OCI-LY3 (cell line): ENCODE measurements around the gene CHRM5.

Experiments
- EZH2phosphoT487 ChIP-seq: fragments of 200-600 bp; shearing (Covaris generic); IDR thresholded peaks from 2 replicates; pipeline ENCODE4 v1.6.1; 2018; ENCODE audit warnings: antibody characterized with exemption, mixed run types, low read depth
- TF ChIP-seq, protein P1 (sequence below): fragments of 200-600, 300-600 bp; sonication (generic); IDR thresholded peaks from 2 replicates; pipeline ENCODE4 v1.5.1; 2014; ENCODE audit warnings: antibody characterized with exemption, low read length, low read depth

DNA sequence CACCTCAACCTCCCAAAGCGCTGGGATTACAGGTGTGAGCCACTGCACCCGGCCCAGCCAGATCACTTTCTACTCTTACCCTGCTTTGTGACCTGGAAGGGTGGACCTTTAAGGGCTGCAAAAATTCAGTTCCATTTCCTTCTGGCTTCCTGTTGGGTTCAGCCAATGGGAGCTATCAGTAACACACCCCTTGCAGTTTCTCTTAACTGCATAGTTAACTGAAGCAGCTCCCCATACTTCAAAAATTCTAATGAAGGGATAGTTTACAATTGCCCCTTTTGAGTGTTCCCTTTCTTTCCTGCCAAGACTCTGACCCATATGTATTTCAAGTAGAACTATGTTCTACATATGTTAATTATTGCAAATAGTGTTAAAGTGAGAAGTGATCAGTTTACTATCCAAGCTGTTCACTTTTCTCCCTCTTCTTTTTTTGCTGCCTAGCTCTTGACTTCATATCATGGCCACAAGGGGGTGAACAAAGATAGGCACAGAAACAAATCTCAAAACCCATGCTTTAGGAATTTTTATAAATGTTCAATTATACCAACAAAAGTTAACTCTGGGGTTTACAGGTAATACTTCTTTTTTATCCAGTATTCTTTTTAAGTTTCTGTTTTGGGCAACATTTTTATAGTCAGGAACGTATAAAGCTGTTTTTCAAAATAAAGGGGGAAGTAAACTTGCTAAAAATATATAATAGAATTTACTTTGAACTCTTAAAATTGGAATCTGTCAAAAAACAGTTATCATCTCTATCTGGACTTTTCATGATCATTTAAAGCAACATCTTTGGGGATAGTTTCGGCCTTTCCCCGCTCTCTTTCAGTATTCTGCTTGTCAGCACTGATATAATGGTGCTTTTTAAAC lies 141.7 kb downstream of the CHRM5 start:
- TF ChIP-seq, protein P1, sequence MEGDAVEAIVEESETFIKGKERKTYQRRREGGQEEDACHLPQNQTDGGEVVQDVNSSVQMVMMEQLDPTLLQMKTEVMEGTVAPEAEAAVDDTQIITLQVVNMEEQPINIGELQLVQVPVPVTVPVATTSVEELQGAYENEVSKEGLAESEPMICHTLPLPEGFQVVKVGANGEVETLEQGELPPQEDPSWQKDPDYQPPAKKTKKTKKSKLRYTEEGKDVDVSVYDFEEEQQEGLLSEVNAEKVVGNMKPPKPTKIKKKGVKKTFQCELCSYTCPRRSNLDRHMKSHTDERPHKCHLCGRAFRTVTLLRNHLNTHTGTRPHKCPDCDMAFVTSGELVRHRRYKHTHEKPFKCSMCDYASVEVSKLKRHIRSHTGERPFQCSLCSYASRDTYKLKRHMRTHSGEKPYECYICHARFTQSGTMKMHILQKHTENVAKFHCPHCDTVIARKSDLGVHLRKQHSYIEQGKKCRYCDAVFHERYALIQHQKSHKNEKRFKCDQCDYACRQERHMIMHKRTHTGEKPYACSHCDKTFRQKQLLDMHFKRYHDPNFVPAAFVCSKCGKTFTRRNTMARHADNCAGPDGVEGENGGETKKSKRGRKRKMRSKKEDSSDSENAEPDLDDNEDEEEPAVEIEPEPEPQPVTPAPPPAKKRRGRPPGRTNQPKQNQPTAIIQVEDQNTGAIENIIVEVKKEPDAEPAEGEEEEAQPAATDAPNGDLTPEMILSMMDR: peak; percentile 76
- TF ChIP-seq EZH2phosphoT487: no peak
